Measurements from ENCODE around the gene KDM4B. TPM values are rescaled to one million over a fixed set of nuclear protein-coding genes. Genes with fewer than 3 reads are reported as not detected.

KDM4B gene
- total RNA-seq, 2 donors from 2014 or later, result 21.0 to 44.8 TPM

DNA sequence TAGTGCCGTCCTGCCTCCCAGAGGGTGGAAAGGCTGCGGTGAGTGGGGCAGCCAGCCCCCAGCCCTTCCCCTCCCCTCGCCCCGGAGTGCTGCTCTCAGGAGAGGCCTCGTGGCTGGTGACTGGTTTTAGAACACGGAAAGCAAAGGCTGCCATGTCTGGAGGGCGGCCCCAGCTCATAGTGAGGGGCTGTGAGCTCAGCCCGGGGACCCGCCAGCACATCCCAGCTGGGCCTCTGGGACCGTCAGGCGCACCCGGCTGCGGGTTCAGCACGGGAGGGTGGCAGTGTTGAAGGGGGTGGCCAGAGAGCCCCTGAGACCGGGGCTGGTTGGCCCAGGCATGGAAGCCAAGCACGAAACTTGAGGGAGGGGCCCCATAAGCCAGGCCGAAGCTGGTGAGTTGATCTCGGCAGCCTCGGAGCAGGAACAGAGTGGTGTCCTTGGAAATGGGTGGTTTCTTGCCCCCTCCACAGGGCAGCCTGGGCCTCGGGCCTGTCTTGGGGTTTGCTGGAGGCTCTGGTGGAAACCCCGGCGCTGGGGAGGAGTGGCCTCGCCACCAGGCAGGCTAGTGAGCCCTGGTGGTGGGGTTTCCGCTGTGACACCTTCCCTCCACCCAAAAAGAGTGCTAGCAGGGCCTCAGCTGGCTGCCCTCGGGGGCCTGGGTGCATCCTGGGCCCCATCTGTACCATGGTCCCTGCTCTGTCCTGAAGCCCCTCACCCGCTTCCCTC is 157.7 kb downstream of the KDM4B start:
- ATAC-seq (no peak), DNase-seq (ENCODE audit: low spot score in 2 of 2) (no peak)
- Mint-ChIP-seq H3K27ac (no peak overlapping the region), H3K9me3 (no peaks in the 10 kb centered on the region), H3K36me3 (peaks cover 0 to 5% of the 10 kb centered on the region in 2 donors)

DNA sequence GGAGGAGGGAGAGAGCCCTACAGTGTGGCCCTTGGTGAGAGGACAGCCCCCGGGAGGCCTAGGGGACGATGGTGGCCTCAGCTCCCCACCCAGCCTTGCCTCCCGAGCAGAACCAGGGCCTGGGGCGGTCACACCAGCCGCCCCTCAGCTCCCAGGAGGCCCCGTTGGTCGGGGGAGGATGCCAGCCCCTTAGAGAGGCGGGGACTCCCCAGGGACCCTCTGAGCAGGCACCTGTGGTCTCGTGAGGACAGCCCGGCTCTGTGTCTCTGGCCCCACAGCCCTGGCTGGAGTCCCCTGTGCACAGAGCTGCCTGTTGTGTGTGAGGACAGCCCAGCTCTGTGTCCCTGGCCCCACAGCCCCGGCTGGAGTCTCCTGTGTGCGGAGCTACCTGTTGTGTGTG is 158.8 kb downstream of the KDM4B start:
- H3K36me3 Mint-ChIP-seq, result no peaks in the 10 kb centered on the region
- ATAC-seq, result no peak
- H3K9me3 Mint-ChIP-seq, result no peaks in the 10 kb centered on the region

DNA sequence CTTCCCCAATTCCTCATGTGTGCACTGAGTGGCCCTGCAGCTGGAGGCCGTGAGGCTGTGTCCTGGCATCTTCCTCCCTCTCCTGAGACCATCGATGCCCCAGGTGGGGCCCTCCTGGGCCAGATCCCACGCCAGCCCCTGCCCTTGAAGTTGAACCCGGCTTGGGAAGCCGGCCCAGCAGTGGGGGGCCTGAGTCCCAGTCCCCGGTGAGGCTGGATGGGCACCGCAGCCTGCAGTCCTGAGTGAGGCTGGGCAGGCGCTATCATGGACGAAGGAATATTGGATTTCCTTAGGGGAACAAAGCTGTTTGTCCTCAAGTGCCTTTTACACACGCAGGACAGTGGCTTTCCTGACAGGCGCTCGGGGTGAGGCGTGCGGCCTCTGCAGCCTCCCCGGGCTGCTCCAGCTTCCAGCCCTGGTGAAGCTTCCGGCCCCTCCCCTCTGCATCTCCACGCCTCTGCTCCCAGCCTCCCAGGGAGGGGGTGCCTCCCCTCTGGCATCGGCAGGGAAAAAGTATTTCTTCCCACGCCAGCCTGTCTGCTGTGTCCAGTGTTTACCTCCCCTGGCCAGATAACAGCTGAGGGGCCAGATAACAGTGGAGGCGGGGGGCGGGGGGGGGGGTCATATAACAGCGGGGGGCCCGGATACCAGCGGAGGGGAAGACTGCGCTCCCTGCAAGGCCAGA is 159.5 kb downstream of the KDM4B start:
- DNase-seq (ENCODE audit: low spot score in 2 of 2) (no peak), ATAC-seq (no peak)
- Mint-ChIP-seq H3K9me3 (no peaks in the 10 kb centered on the region), H3K27ac (no peak overlapping the region), H3K36me3 (no peaks in the 10 kb centered on the region)

More for the DNA sequence above, 158.8 kb downstream of the KDM4B start:
- DNase-seq (ENCODE audit: low spot score in 2 of 2), result no peak
- H3K27ac Mint-ChIP-seq, result no peak overlapping the region

DNA sequence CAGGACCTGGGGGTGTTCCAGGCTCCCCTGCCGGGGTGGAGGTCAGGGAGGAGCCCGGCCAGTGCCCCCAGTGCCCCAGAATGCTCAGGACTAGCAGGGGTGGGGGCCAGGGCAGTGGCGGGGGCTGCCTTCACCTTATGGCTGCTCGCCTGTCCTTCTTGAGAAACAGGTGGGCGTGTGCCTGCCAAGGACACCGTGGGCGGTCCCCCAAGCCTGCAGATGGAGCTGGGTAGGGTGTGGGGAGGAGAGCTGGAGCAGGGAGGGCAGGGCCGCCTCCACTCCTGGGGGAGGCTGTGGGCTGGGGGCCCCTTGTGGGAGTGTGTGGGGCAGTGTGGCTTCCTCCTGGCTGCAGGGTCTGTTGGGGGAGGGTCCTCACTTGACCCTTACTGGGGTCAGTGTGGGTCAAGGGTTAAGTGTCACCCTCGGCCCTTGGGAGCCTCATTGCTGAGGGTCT is 160.1 kb downstream of the KDM4B start:
- Mint-ChIP-seq H3K9me3 (no peaks in the 10 kb centered on the region), H3K36me3 (no peaks in the 10 kb centered on the region), H3K27ac (peak overlapping the region in 1 of 2 donors; percentile 93)
- ATAC-seq, result no peak
- no peak for DNase-seq (ENCODE audit: low spot score in 2 of 2)

DNA sequence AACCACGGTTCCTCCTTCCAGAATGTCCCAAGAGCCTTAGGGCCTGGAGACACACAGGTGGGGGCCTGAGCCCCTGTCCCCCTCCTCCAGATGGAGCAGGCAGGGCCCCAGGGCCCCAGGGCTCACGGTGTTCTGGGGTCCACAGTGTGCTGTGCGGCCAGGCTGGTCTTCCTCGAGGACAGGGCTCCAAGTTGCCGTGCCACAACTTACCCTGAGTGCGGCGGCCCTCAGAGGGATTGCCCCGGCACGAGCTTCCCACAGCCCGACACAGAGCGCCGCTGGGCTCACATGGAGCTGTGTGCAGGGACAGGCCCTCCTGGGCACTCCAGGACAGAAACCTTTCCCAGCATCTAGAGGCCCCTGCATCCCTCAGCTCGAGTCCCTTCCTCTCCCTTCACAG is 160.8 kb downstream of the KDM4B start:
- DNase-seq (ENCODE audit: low spot score in 2 of 2) (no peak), ATAC-seq (no peak)
- no peaks in the 10 kb centered on the region for H3K9me3 Mint-ChIP-seq
- H3K27ac Mint-ChIP-seq, result peak overlapping the region; percentile 93 to 95
- H3K36me3 Mint-ChIP-seq, result no peaks in the 10 kb centered on the region

DNA sequence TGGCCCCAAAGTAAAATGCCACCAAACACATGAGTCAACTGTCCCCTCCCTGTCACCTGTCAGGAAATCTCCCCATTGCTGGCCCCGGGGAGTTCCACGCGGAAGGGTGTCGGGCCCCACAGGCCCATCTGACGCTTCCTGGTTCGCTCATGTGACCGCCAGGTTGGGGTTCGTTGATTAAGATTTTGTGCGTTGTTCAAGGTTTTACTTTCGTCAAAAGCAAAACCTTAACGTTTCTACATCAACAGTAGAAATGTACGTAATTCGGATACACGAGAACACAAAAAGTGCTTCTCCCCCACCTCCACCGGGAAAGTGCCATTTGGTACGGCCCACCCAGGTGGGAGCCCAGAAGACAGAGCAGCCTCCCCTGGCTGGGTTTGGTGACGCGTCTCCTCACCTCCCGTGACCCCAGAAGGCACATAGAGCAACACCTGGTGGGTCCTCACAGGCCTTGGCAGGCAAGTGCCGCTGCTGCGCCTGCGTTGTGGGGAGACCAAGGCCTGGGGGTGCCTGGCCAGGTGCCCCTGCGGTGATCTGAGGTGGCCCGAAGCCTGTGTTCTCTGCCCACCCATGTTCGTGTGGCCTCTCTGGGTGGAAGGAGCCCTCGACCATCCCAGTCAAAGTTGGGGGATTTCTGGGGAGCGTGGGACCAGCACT is 161.6 kb downstream of the KDM4B start:
- peak; percentile 58 to 77 for ATAC-seq
- Mint-ChIP-seq H3K36me3 (no peaks in the 10 kb centered on the region), H3K27ac (peak overlapping the region; percentile 93 to 95)

DNA sequence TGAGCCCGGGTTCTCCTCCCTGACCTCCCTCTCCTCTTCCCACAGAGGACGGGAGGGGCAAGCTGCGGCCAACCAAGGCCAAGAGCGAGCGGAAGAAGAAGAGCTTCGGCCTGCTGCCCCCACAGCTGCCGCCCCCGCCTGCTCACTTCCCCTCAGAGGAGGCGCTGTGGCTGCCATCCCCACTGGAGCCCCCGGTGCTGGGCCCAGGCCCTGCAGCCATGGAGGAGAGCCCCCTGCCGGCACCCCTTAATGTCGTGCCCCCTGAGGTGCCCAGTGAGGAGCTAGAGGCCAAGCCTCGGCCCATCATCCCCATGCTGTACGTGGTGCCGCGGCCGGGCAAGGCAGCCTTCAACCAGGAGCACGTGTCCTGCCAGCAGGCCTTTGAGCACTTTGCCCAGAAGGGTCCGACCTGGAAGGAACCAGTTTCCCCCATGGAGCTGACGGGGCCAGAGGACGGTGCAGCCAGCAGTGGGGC is 162.2 kb downstream of the KDM4B start:
- no peaks in the 10 kb centered on the region for H3K36me3 Mint-ChIP-seq
- no peaks in the 10 kb centered on the region for H3K9me3 Mint-ChIP-seq
- peak; percentile 12 to 14 for ATAC-seq
- H3K27ac Mint-ChIP-seq, result peak overlapping the region; percentile 93 to 95
- no peak for DNase-seq (ENCODE audit: low spot score in 2 of 2)

More for the DNA sequence above, 161.6 kb downstream of the KDM4B start:
- no peaks in the 10 kb centered on the region for H3K9me3 Mint-ChIP-seq
- DNase-seq (ENCODE audit: low spot score in 2 of 2), result peak; percentile 32 to 66

DNA sequence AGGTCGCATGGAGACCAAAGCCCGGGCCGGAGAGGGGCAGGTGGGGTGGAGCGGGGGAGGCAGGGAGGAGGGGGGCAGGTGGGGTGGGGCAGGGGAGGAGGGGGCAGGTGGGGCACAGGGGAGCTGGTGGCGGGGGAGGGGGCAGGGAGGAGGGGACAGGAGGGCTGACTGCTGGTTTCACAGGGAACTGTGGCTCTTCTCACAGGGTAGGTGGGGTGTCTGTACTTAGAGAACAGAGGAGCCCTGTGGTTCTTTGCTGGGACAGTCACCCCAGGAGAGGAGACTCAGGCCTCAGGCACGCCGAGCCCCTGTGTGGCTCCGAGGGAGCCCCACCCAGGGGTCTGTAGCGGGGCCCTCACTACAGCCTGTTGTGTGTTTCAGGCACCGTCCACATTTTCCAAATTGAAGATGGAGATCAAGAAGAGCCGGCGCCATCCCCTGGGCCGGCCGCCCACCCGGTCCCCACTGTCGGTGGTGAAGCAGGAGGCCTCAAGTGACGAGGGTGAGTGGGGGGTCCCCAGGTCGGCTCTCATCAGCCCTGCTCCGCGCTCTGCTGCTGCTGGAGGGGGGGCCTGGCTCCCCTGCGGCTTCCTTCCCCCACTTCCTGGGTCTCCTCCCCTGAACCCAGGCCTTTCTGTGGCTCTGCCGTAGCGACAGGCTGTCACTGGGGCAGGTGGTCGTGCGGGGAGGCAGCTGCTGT is 162.7 kb downstream of the KDM4B start:
- Mint-ChIP-seq H3K36me3 (no peaks in the 10 kb centered on the region), H3K9me3 (no peaks in the 10 kb centered on the region), H3K27ac (peak overlapping the region in 1 of 2 donors; percentile 93)
- DNase-seq (ENCODE audit: low spot score in 2 of 2), result no peak
- ATAC-seq, result peak in 1 of 2 donors; percentile 27

DNA sequence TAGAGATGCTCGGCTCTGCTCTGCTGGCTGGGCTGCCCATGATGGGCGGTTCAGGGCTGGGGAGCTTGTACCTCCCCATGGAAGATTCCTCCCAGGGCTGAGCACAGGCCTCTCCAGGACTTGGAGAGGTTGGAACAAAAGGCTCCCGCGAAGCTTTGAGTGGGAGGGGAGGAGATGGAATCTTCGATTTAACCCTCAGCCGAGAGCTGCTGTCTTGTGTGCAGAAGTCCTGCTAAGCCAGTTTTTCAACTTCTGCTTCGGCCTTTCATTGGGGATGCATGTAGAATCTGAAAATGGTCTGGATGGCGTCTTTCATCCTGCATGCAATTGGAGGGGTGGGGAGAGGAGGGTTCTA is 163.3 kb downstream of the KDM4B start:
- no peak for ATAC-seq
- peak overlapping the region; percentile 9 to 93 for H3K27ac Mint-ChIP-seq
- DNase-seq (ENCODE audit: low spot score in 2 of 2), result no peak
- no peaks in the 10 kb centered on the region for H3K9me3 Mint-ChIP-seq
- H3K36me3 Mint-ChIP-seq, result no peaks in the 10 kb centered on the region

DNA sequence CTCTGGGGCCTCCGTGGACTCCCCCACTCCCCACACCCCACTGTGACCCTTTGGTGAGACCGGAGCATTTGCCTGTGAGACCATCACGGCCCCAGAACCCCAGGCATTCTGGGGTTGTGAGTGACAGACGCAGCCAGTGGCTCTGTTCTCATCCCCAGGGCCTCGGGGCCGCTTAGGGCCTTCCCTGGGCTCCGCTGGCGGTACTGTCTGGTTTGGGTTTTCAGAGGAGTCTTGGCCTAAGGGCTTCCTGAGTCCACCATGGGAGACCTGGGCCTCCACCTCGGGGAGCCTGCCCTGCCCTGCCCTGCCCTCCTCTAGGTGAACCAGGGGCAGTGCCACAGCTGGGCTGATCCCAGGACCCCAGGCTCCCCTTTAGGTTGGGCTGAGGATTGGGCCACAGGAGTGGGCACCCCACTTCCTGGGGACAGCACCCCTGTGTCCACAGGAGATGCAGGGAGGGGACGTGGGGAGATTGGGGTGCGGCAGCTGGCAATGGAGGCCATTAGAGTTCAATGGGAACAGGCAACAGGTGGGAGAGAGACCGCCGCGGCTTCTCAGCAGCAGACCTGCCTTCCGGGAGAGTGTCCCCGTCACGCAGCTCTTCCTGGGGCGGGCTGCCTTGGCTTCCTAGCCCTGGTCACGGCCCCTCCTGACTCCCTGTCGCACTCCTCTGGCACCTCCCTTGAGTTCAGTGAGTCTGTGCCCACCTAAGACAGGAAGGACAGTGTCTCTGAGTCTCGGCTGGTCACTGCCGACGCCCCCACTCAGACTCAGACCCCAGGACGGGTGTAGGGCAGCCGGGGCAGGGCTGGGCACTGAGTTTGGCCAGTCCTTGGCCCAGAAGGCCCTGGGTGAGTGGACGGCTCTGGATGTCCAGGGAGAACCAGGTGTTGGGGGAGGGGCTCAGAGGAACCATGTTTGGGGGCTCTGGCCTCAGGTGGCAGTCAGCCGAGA is 164.1 kb downstream of the KDM4B start:
- no peak overlapping the region for H3K27ac Mint-ChIP-seq
- ATAC-seq, result no peak
- DNase-seq (ENCODE audit: low spot score in 2 of 2), result no peak
- no peaks in the 10 kb centered on the region for H3K9me3 Mint-ChIP-seq
- H3K36me3 Mint-ChIP-seq, result peaks cover 3% of the 10 kb centered on the region in 2 donors

DNA sequence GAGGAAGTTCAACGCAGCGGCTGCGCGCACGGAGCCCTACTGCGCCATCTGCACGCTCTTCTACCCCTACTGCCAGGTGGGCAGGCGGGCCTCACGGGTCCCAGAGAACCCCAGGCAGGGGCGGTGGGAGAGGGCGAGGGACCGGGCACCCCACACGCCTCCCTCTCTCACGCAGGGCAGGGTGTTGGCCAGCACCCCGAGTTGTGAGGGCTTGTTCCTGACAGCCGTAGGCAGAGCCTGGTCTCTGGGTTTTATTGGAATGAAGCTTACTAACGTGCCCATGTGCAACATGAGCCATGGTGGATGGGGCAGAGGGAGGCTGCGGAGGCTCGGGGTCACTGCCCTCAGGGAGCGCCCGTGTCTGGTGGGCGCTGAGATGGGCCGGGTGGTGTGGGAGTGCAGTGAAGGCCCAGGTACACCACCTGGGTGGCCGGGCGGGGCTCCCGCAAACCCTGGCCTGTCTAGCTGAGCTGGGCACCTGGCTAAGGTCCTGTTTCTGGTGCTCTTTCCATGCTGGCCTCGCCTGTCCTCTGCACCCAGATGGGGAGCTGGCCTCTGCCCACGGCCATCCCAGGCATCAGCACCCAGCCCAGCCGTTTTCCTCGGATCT is 165.2 kb downstream of the KDM4B start:
- DNase-seq (ENCODE audit: low spot score in 2 of 2), result no peak
- Mint-ChIP-seq H3K36me3 (peaks cover 6 to 15% of the 10 kb centered on the region in 2 donors), H3K27ac (no peak overlapping the region), H3K9me3 (no peaks in the 10 kb centered on the region)
- no peak for ATAC-seq

DNA sequence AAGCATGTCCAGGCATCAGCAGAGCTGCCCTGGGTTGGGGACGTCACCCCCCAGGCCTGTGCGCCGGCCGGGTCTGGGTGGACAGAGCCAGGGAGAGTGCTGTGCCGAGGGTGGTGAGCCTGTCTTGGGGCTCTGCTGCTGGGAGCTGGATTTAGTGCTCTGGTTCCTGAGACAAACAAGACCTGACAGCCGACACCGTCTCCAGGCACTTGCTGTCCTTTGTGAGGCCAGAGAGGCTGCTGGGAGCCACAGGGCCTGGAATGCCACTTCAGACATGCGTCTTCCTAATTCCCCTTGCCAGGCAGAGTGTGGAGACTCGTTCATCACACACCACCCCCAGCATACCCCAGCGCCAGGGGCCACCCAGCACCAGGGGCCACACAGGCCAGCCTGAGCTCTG is 165.8 kb downstream of the KDM4B start:
- ATAC-seq (no peak), DNase-seq (ENCODE audit: low spot score in 2 of 2) (no peak)
- H3K9me3 Mint-ChIP-seq, result no peaks in the 10 kb centered on the region
- H3K36me3 Mint-ChIP-seq, result peaks cover 6 to 21% of the 10 kb centered on the region in 2 donors
- no peak overlapping the region for H3K27ac Mint-ChIP-seq

DNA sequence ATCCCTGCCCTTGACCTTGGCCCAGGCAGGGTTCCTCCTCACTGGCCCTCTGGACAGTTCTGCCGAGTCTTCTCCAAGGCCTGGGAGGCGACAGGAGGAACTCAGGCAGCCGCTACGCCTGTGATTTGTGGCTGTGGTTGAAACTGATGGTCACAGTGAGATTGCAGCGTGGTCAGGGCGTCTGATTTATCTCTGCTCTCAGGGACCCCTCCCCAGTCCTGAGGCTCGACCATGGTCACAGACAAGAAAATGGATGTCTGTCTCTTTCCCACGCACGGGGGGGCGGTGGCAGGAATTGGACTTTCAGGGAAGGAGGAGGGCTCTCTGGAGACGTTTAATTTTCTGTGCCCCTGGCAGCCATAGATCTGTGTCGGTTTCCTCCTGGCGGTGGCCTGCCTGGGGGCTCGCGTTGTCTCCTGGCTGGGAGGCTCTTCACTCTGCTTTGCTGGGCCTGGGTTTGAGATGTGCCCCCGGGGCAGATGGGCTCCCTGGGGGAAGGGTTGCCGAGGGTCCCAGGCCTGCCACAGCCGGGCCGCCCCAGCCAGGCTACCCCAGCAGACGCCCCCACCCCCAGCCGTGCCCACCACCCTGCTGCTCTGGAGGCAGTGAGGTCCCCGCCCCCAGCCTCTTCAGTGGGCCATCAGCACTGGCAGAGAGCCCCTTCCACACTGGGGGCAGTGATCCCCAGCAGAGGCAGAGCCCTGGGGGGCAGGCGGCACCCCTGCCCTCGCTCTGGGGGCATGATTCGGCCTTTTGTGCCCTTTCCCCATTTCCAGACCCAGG is 167.4 kb downstream of the KDM4B start:
- ATAC-seq (no peak), DNase-seq (ENCODE audit: low spot score in 2 of 2) (no peak)
- Mint-ChIP-seq H3K36me3 (peaks cover 6 to 21% of the 10 kb centered on the region in 2 donors), H3K27ac (no peak overlapping the region), H3K9me3 (no peaks in the 10 kb centered on the region)

DNA sequence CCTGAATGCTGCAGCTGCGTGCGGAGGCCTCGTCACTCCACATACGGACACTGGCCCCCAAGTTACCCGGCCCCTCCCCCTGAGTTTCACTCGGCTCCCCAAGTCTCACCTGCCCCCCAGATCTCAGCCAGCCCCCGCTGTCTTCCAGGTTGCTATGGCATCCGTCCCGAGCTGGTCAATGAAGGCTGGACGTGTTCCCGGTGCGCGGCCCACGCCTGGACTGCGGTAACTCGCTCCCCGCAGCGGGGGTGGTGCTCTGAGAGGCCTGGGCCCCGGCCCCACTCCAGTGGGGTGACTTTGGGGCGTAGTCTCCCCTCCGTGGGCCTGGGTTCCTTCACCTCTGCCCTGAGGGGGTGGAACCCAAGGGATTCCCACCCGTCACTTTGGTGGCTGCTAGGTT is 168.2 kb downstream of the KDM4B start:
- Mint-ChIP-seq H3K9me3 (no peaks in the 10 kb centered on the region), H3K27ac (no peak overlapping the region), H3K36me3 (peaks cover 6 to 21% of the 10 kb centered on the region in 2 donors)
- DNase-seq (ENCODE audit: low spot score in 2 of 2), result no peak
- no peak for ATAC-seq
